Fibroblast of mammary gland (primary cell): ENCODE measurements around the gene SARDH.

Experiments
- DNase-seq: peaks from one replicate; pipeline ENCODE4 v3.0.0-alpha.2; 2010; ENCODE audit warnings: low read depth
- H3K4me3 ChIP-seq: 2 replicates; pipeline ENCODE4 v1.5.1; 2011; ENCODE audit warnings: low read depth, mild to moderate bottlenecking, low read length, moderate library complexity; ENCODE audit not compliant: control insufficient read depth
- CTCF ChIP-seq: conservative IDR thresholded peaks from 2 replicates; pipeline ENCODE4 v1.5.1; 2011; ENCODE audit warnings: low read depth, low read length, inconsistent platforms; ENCODE audit not compliant: control insufficient read depth, insufficient read depth

SARDH gene

GRCh38 chr9:133779081-133779480 lies 40.9 kb upstream of the SARDH start:
- DNase-seq = no peak

GRCh38 chr9:133778336-133779013 lies 40.3 kb upstream of the SARDH start:
- TF ChIP-seq CTCF = no peak

More at GRCh38 chr9:133779081-133779480, 40.9 kb upstream of the SARDH start:
- TF ChIP-seq CTCF = no peak
- H3K4me3 ChIP-seq = no peak overlapping the region

GRCh38 chr9:133777871-133778270 lies 39.7 kb upstream of the SARDH start:
- no peak overlapping the region for H3K4me3 ChIP-seq
- DNase-seq = no peak
- no peak for TF ChIP-seq CTCF

More at GRCh38 chr9:133778336-133779013, 40.3 kb upstream of the SARDH start:
- no peak for DNase-seq
- no peak overlapping the region for H3K4me3 ChIP-seq

GRCh38 chr9:133777068-133777791 lies 39.1 kb upstream of the SARDH start:
- DNase-seq = no peak
- no peak overlapping the region for H3K4me3 ChIP-seq
- TF ChIP-seq CTCF = no peak

- no peak overlapping the region for H3K4me3 ChIP-seq
- TF ChIP-seq CTCF = no peak
- no peak for DNase-seq
Measured at GRCh38 chr9:133775951-133776905, 38.1 kb upstream of the SARDH start.

- TF ChIP-seq CTCF = no peak
- no peak overlapping the region for H3K4me3 ChIP-seq
- no peak for DNase-seq
Measured at GRCh38 chr9:133775291-133775690, 37.1 kb upstream of the SARDH start.
